ENCODE results near the gene TXLNG. TPM values are rescaled to one million over a fixed set of nuclear protein-coding genes. Genes with fewer than 3 reads are reported as not detected.

TXLNG gene
- total RNA-seq, 2 experiments from 2014 or later = 17.2 to 17.5 TPM

- no peaks in the 10 kb centered on the region for H3K36me3 ChIP-seq (ENCODE audit: insufficient read depth, low read length)
- no peaks in the 10 kb centered on the region for H3K4me1 ChIP-seq (ENCODE audit: insufficient read depth, low read length)
- intact Hi-C loops (cut with DNase I, micrococcal nuclease) = no loop called here
- Mint-ChIP-seq H3K27ac (no peak overlapping the region), H3K9me3 (no peaks in the 10 kb centered on the region), H3K4me1 (ENCODE audit: low read depth) (peaks cover 22% of the 10 kb centered on the region), H3K27me3 (no peaks in the 10 kb centered on the region), H3K4me3 (no peak overlapping the region), H3K36me3 (ENCODE audit: low read depth) (peaks cover under 1% of the 10 kb centered on the region)
- H3K27ac ChIP-seq (ENCODE audit: low read depth in 1 of 2, low read length in 2 of 2) = no peak overlapping the region
- H3K27me3 ChIP-seq (ENCODE audit: control insufficient read depth in 1 of 2, insufficient read depth in 2 of 2, low read length in 2 of 2) = no peaks in the 10 kb centered on the region
- H3K4me3 ChIP-seq (ENCODE audit: low read length) = no peak overlapping the region
- TF ChIP-seq CTCF (IDR thresholded peaks at IDR 0.05) = no peak
- no peaks in the 10 kb centered on the region for H3K9me3 ChIP-seq (ENCODE audit: control insufficient read depth in 1 of 2, insufficient read depth in 1 of 2, low read length in 2 of 2)
- ChIA-PET CTCF (no interaction called here), POLR2A (no interaction called here)
- ATAC-seq (ENCODE audit: poor library complexity) = no peak
- DNase-seq = no peak
These were observed 21.3 kb downstream of the TXLNG start for GRCh38 chrX:16807548-16807947.

- no peaks in the 10 kb centered on the region for H3K4me1 ChIP-seq (ENCODE audit: insufficient read depth, low read length)
- DNase-seq = no peak
- no peak overlapping the region for H3K4me3 Mint-ChIP-seq
- H3K27ac ChIP-seq (ENCODE audit: low read depth in 1 of 2, low read length in 2 of 2) = no peak overlapping the region
- H3K4me3 ChIP-seq (ENCODE audit: low read length) = no peak overlapping the region
- no peak overlapping the region for H3K27ac Mint-ChIP-seq
- peaks cover 22% of the 10 kb centered on the region for H3K4me1 Mint-ChIP-seq (ENCODE audit: low read depth)
- TF ChIP-seq CTCF (IDR thresholded peaks at IDR 0.05) = no peak
- ChIA-PET CTCF (no interaction called here), POLR2A (no interaction called here)
- H3K36me3 ChIP-seq (ENCODE audit: insufficient read depth, low read length) = no peaks in the 10 kb centered on the region
- peaks cover 4% of the 10 kb centered on the region for H3K36me3 Mint-ChIP-seq (ENCODE audit: low read depth)
- no peaks in the 10 kb centered on the region for H3K27me3 Mint-ChIP-seq
- no peaks in the 10 kb centered on the region for H3K27me3 ChIP-seq (ENCODE audit: control insufficient read depth in 1 of 2, insufficient read depth in 2 of 2, low read length in 2 of 2)
- H3K9me3 ChIP-seq (ENCODE audit: control insufficient read depth in 1 of 2, insufficient read depth in 1 of 2, low read length in 2 of 2) = no peaks in the 10 kb centered on the region
- H3K9me3 Mint-ChIP-seq = no peaks in the 10 kb centered on the region
- intact Hi-C loops (cut with DNase I, micrococcal nuclease) = no loop called here
- ATAC-seq (ENCODE audit: poor library complexity) = no peak
These were observed 21.8 kb downstream of the TXLNG start for GRCh38 chrX:16807976-16808542.

GRCh38 chrX:16814597-16814996, 28.3 kb downstream of the TXLNG start:
- Mint-ChIP-seq H3K27ac (no peak overlapping the region), H3K4me1 (ENCODE audit: low read depth) (peaks cover 8% of the 10 kb centered on the region), H3K36me3 (ENCODE audit: low read depth) (peaks cover 27% of the 10 kb centered on the region), H3K27me3 (no peaks in the 10 kb centered on the region), H3K9me3 (no peaks in the 10 kb centered on the region), H3K4me3 (no peak overlapping the region)
- ChIA-PET CTCF (no interaction called here), POLR2A (no interaction called here)
- no peak for TF ChIP-seq CTCF (IDR thresholded peaks at IDR 0.05)
- Histone ChIP-seq H3K36me3 (ENCODE audit: insufficient read depth, low read length) (peaks cover 12% of the 10 kb centered on the region), H3K27ac (ENCODE audit: low read depth in 1 of 2, low read length in 2 of 2) (no peak overlapping the region), H3K4me1 (ENCODE audit: insufficient read depth, low read length) (no peaks in the 10 kb centered on the region), H3K9me3 (ENCODE audit: control insufficient read depth in 1 of 2, insufficient read depth in 1 of 2, low read length in 2 of 2) (no peaks in the 10 kb centered on the region), H3K27me3 (ENCODE audit: control insufficient read depth in 1 of 2, insufficient read depth in 2 of 2, low read length in 2 of 2) (no peaks in the 10 kb centered on the region), H3K4me3 (ENCODE audit: low read length) (no peak overlapping the region)
- intact Hi-C loops (cut with DNase I, micrococcal nuclease) = no loop called here
- ATAC-seq (ENCODE audit: poor library complexity) (no peak), DNase-seq (no peak)
